HG03039 (cell line): Measurements from ENCODE around the gene INSR.

Experiments
- ATAC-seq: cut with Tn5 transposase; IDR thresholded peaks from one replicate; pipeline ENCODE4 v1.9.1; 2021; ENCODE audit warnings: mild to moderate bottlenecking, moderate library complexity; ENCODE audit not compliant: unreplicated experiment

The INSR gene

GRCh38 chr19:7197119-7197759 lies 97.0 kb downstream of the INSR start:
- ATAC-seq = peak; percentile 44

GRCh38 chr19:7196763-7197118 lies 97.5 kb downstream of the INSR start:
- no peak for ATAC-seq

GRCh38 chr19:7195046-7195445 lies 99.2 kb downstream of the INSR start:
- no peak for ATAC-seq

GRCh38 chr19:7194566-7194965 lies 99.6 kb downstream of the INSR start:
- no peak for ATAC-seq

GRCh38 chr19:7191946-7192691 lies 102.1 kb downstream of the INSR start:
- no peak for ATAC-seq

- ATAC-seq = no peak
These were observed 105.2 kb downstream of the INSR start for GRCh38 chr19:7188698-7189629.

GRCh38 chr19:7187605-7188339 lies 106.4 kb downstream of the INSR start:
- no peak for ATAC-seq

GRCh38 chr19:7182489-7182888 lies 111.7 kb downstream of the INSR start:
- no peak for ATAC-seq

GRCh38 chr19:7179917-7180306 lies 114.3 kb downstream of the INSR start:
- no peak for ATAC-seq

- ATAC-seq = no peak
These were observed 116.3 kb downstream of the INSR start for GRCh38 chr19:7177926-7178325.

GRCh38 chr19:7176792-7177191 lies 117.4 kb downstream of the INSR start:
- no peak for ATAC-seq

GRCh38 chr19:7172794-7173193 lies 121.4 kb downstream of the INSR start:
- no peak for ATAC-seq

- no peak for ATAC-seq
These were observed 123.2 kb downstream of the INSR start for GRCh38 chr19:7170983-7171382.

GRCh38 chr19:7168941-7169340 lies 125.3 kb downstream of the INSR start:
- ATAC-seq = no peak

- no peak for ATAC-seq
These were observed 132.9 kb downstream of the INSR start for GRCh38 chr19:7161292-7161691.

- ATAC-seq = no peak
These were observed 134.9 kb downstream of the INSR start for GRCh38 chr19:7159105-7159933.

GRCh38 chr19:7153022-7153421 lies 141.2 kb downstream of the INSR start:
- ATAC-seq = no peak

- ATAC-seq = no peak
These were observed 141.6 kb downstream of the INSR start for GRCh38 chr19:7152568-7152967.

GRCh38 chr19:7149956-7150705 lies 144.1 kb downstream of the INSR start:
- ATAC-seq = no peak
